ENCODE measurements around the gene DAP. TPM values are rescaled to one million over a fixed set of nuclear protein-coding genes. Genes with fewer than 3 reads are reported as not detected.
"Not testable (repeated sequence)": the region's sequence is repeated elsewhere in the genome, so short reads cannot be mapped to it uniquely, and the experiment has no call there.

The DAP gene
- polyA plus RNA-seq, 5 donors, result 80.0 to 119 (median 92.8) TPM

- DNase-seq, result no peak
Measured at GRCh38 chr5:10655972-10656830, 104.8 kb downstream of the DAP start.

- no peak for DNase-seq
Measured at GRCh38 chr5:10655161-10655971, 105.7 kb downstream of the DAP start.

GRCh38 chr5:10654566-10654965 lies 106.5 kb downstream of the DAP start:
- DNase-seq, result no peak

GRCh38 chr5:10653751-10654400 lies 107.2 kb downstream of the DAP start:
- DNase-seq, result no peak

- no peak for DNase-seq
Measured at GRCh38 chr5:10653043-10653442, 108.0 kb downstream of the DAP start.

- DNase-seq, result no peak
Measured at GRCh38 chr5:10652606-10653005, 108.4 kb downstream of the DAP start.

- no peak for DNase-seq
Measured at GRCh38 chr5:10652151-10652550, 108.9 kb downstream of the DAP start.

GRCh38 chr5:10649666-10650380 lies 111.2 kb downstream of the DAP start:
- DNase-seq, result no peak

- DNase-seq, result no peak
Measured at GRCh38 chr5:10648806-10649665, 112.0 kb downstream of the DAP start.

- DNase-seq, result no peak
Measured at GRCh38 chr5:10647640-10648039, 113.4 kb downstream of the DAP start.

GRCh38 chr5:10645671-10646070 lies 115.4 kb downstream of the DAP start:
- DNase-seq, result no peak

GRCh38 chr5:10645146-10645545 lies 115.9 kb downstream of the DAP start:
- no peak for DNase-seq

GRCh38 chr5:10644192-10644591 lies 116.8 kb downstream of the DAP start:
- no peak for DNase-seq

- no peak for DNase-seq
Measured at GRCh38 chr5:10642367-10642766, 118.7 kb downstream of the DAP start.

GRCh38 chr5:10639846-10640368 lies 121.1 kb downstream of the DAP start:
- no peak for DNase-seq

- not testable (repeated sequence) for DNase-seq
Measured at GRCh38 chr5:10638723-10639122, 122.3 kb downstream of the DAP start.

GRCh38 chr5:10637944-10638343 lies 123.1 kb downstream of the DAP start:
- no peak for DNase-seq

GRCh38 chr5:10636363-10637142 lies 124.5 kb downstream of the DAP start:
- no peak for DNase-seq

GRCh38 chr5:10635867-10636350 lies 125.1 kb downstream of the DAP start:
- no peak for DNase-seq

All from right lung (tissue), 5 donors.